ENCODE results near the gene ATP6V1B1. TPM values are rescaled to one million over a fixed set of nuclear protein-coding genes. Genes with fewer than 3 reads are reported as not detected.
"Not testable (repeated sequence)": the region's sequence is repeated elsewhere in the genome, so short reads cannot be mapped to it uniquely, and the experiment has no call there.

ATP6V1B1 gene
- total RNA-seq, 3 donors from 2014 or later (not counting 1 experiment from before 2014, with no cell fraction given): not detected

- Mint-ChIP-seq H3K4me3 (no peak overlapping the region), H3K4me1 (peaks cover 0 to 4% of the 10 kb centered on the region in 2 donors), H3K9me3 (no peaks in the 10 kb centered on the region), H3K27ac (no peak overlapping the region), H3K36me3 (no peaks in the 10 kb centered on the region), H3K27me3 (ENCODE audit: low read depth in 2 of 2) (peaks cover 19 to 20% of the 10 kb centered on the region in 2 donors)
- 91% methylated on average over 13 of the region's 13 CpGs for WGBS (ENCODE audit: insufficient coverage)
- Histone ChIP-seq H3K9me3 (ENCODE audit: control insufficient read depth, insufficient read depth, low read length) (no peaks in the 10 kb centered on the region), H3K27me3 (ENCODE audit: control insufficient read depth, insufficient read depth, low read length) (peaks cover 3% of the 10 kb centered on the region), H3K4me1 (ENCODE audit: control insufficient read depth, insufficient read depth, low read length) (no peaks in the 10 kb centered on the region), H3K4me3 (ENCODE audit: low read length) (no peak overlapping the region), H3K27ac (ENCODE audit: low read length) (no peak overlapping the region), H3K36me3 (ENCODE audit: control insufficient read depth, insufficient read depth, low read length) (no peaks in the 10 kb centered on the region)
- intact Hi-C loops (cut with micrococcal nuclease): no loop called here
- ATAC-seq (no peak), DNase-seq (no peak)
- no peak for TF ChIP-seq CTCF (IDR thresholded peaks at IDR 0.05)
These were observed 72.6 kb downstream of the ATP6V1B1 start for GRCh38 chr2:71008342-71008741.

- H3K9me3 ChIP-seq (ENCODE audit: control insufficient read depth, insufficient read depth, low read length); H3K36me3 Mint-ChIP-seq; H3K4me1 Mint-ChIP-seq; H3K27ac ChIP-seq (ENCODE audit: low read length); ATAC-seq; H3K4me1 ChIP-seq (ENCODE audit: control insufficient read depth, insufficient read depth, low read length); H3K4me3 ChIP-seq (ENCODE audit: low read length); intact Hi-C loops (cut with micrococcal nuclease); H3K36me3 ChIP-seq (ENCODE audit: control insufficient read depth, insufficient read depth, low read length); H3K9me3 Mint-ChIP-seq; DNase-seq; H3K4me3 Mint-ChIP-seq; H3K27me3 ChIP-seq (ENCODE audit: control insufficient read depth, insufficient read depth, low read length); H3K27ac Mint-ChIP-seq: not testable (repeated sequence)
- 41% methylated on average over 6 of the region's 6 CpGs for WGBS (ENCODE audit: insufficient coverage)
- peaks cover 15 to 20% of the 10 kb centered on the region in 2 donors for H3K27me3 Mint-ChIP-seq (ENCODE audit: low read depth in 2 of 2)
These were observed 76.1 kb downstream of the ATP6V1B1 start for GRCh38 chr2:71011786-71012185.

Other genes starting within 250 kb of the ATP6V1B1 start
- 1 to 10 TPM in 1 of 3 donors, under 1 TPM in 2; 0.16 to 1.4 (median 0.40) TPM for gene ADD2, start 167.7 kb upstream of the ATP6V1B1 start, total RNA-seq
- gene FIGLA, start 145.3 kb upstream of the ATP6V1B1 start, total RNA-seq: not detected
- 1 to 10 TPM in 1 of 3 donors, under 1 TPM in 2; 0.33 to 1.4 (median 0.39) TPM for gene CLEC4F, start 115.3 kb upstream of the ATP6V1B1 start, total RNA-seq
- gene CD207, start 100.1 kb upstream of the ATP6V1B1 start, total RNA-seq: not detected
- not detected for gene VAX2, start 35.3 kb upstream of the ATP6V1B1 start, total RNA-seq
- gene ANKRD53, start 42.7 kb downstream of the ATP6V1B1 start, total RNA-seq: 1 to 10 TPM; 2.2 to 3.1 (median 2.5) TPM
- gene TEX261, start 59.0 kb downstream of the ATP6V1B1 start, total RNA-seq: 10 to 100 TPM; 30.3 to 44.2 (median 43.2) TPM
- 10 to 100 TPM; 67.3 to 93.6 (median 74.9) TPM for gene NAGK, start 132.7 kb downstream of the ATP6V1B1 start, total RNA-seq
- 10 to 100 TPM in 1 of 3 donors, 1 to 10 TPM in 2; 8.4 to 10.4 (median 8.7) TPM for gene MCEE, start 194.3 kb downstream of the ATP6V1B1 start, total RNA-seq
- 10 to 100 TPM; 27.9 to 34.2 (median 31.4) TPM for gene MPHOSPH10, start 194.7 kb downstream of the ATP6V1B1 start, total RNA-seq

All from natural killer cell (primary cell).